Gastroesophageal sphincter (tissue), 3 donors: ENCODE data around the gene ZSWIM6.
"Not testable (repeated sequence)": the region's sequence is repeated elsewhere in the genome, so short reads cannot be mapped to it uniquely, and the experiment has no call there.

Experiments used
- EP300 ChIP-seq: sonication (generic); formaldehyde crosslinking; IDR thresholded peaks from one replicate; pipeline ENCODE4 v1.6.1; 2017; ENCODE audit warnings: antibody characterized with exemption, mild to moderate bottlenecking
- POLR2AphosphoS5 ChIP-seq: sonication (generic); formaldehyde crosslinking; IDR thresholded peaks from one replicate; pipeline ENCODE4 v1.6.1; 2017; ENCODE audit warnings: antibody characterized with exemption
- TF ChIP-seq, protein P1 (sequence below), 4 experiments: fragments of 200-600 bp in 2 of 4; fragments of 450-650 bp in 2 of 4; sonication (generic) in 1 of 4; IDR thresholded peaks; one replicate each; pipeline ENCODE4 v1.5.1; 2017 to 2019; ENCODE audit warnings: antibody characterized with exemption in 4 of 4, mild to moderate bottlenecking in 2 of 4, moderate library complexity in 2 of 4

DNA sequence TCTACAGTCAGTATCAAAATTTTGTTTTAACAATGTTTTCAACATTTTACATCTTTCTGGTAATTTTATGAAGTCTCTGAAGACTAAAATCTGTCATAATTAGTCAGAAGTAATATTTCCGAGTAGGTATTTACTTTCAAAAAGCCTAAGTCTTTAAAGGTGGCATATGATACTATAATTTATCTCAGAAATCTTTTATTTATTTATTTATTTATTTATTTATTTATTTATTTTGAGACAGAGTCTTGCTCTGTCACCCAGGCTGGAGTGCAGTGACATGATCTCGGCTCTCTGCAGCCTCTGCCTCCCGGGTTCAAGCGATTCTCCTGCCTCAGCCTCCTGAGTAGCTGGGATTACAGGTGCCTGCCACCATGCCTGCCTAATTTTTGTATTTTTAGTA lies 74.4 kb downstream of the ZSWIM6 start:
- TF ChIP-seq, protein P1, sequence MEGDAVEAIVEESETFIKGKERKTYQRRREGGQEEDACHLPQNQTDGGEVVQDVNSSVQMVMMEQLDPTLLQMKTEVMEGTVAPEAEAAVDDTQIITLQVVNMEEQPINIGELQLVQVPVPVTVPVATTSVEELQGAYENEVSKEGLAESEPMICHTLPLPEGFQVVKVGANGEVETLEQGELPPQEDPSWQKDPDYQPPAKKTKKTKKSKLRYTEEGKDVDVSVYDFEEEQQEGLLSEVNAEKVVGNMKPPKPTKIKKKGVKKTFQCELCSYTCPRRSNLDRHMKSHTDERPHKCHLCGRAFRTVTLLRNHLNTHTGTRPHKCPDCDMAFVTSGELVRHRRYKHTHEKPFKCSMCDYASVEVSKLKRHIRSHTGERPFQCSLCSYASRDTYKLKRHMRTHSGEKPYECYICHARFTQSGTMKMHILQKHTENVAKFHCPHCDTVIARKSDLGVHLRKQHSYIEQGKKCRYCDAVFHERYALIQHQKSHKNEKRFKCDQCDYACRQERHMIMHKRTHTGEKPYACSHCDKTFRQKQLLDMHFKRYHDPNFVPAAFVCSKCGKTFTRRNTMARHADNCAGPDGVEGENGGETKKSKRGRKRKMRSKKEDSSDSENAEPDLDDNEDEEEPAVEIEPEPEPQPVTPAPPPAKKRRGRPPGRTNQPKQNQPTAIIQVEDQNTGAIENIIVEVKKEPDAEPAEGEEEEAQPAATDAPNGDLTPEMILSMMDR (IDR thresholded peaks at IDR 0.05), result not testable (repeated sequence)
- TF ChIP-seq EP300, POLR2AphosphoS5: not testable (repeated sequence)
